NCI-H2227 (cell line): ENCODE measurements around the gene RAB3A.
A peak's percentile ranks its signal among the peaks of the same experiment; 100 is the strongest.

Experiments used
- DNase-seq: peaks from one replicate; lab custom pipeline; 2025; ENCODE audit not compliant: unreplicated experiment; lab: John Stamatoyannopoulos, UW

The RAB3A gene

GRCh38 chr19:18152817-18153555, 50.9 kb downstream of the RAB3A start, which contains the start of gene PIK3R2:
PIK3R2 (plus strand) TSS chr19:18153163; CDS start chr19:18155880, 2,717 bp downstream.
- DNase-seq = peak; percentile 99

GRCh38 chr19:18152442-18152816, 51.4 kb downstream of the RAB3A start:
- DNase-seq = peak; percentile 97

- DNase-seq = peak; percentile 28
Measured at GRCh38 chr19:18150776-18151624, 52.8 kb downstream of the RAB3A start.

GRCh38 chr19:18149596-18149975, 54.3 kb downstream of the RAB3A start:
- no peak for DNase-seq

- no peak for DNase-seq
Measured at GRCh38 chr19:18147396-18147795, 56.4 kb downstream of the RAB3A start.
